MM.1S (cell line): ENCODE measurements around the gene KDM4B.

Source experiments
- CTCF ChIP-seq: fragments of 300-600 bp; sonication (generic); IDR thresholded peaks from 2 replicates; pipeline ENCODE4 v1.5.1; 2016; ENCODE audit warnings: antibody characterized with exemption, low read length, mixed read lengths
- EZH2 ChIP-seq: fragments of 300-600 bp; sonication (generic); optimal IDR thresholded peaks from 2 replicates; pipeline ENCODE3; 2017; ENCODE audit warnings: low read depth, mild to moderate bottlenecking, antibody characterized with exemption, low read length, mixed read lengths
- EZH2phosphoT487 ChIP-seq: fragments of 300-600 bp; sonication (generic); IDR thresholded peaks from 2 replicates; pipeline ENCODE4 v1.6.1; 2018; ENCODE audit warnings: antibody characterized with exemption, low read length

DNA sequence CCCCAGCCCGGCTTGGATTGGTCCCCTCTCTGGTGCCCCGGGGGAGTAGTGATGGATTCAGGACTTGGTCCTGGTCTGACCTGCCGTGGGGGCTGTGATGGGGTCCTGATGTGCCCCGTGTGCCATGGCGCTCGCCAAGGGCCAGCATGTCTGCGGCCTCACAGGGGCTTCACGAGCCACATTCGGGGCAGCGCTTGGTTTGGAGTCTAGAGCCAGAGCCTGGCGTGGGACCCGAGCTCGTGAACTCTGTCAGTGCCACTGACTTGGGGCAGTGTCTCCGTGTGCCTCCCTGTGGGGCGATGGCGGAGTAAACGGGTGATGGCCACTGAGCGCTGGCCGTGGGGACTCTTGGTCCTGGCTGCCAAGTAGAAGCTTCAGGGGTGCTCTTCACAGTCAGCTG is 17.1 kb downstream of the KDM4B start:
- TF ChIP-seq CTCF, result no peak
- no peak for TF ChIP-seq EZH2
- TF ChIP-seq EZH2phosphoT487, result no peak
